ENCODE data around the gene RTN1.

The RTN1 gene

GRCh38 chr14:59751578-59751977 lies 119.0 kb downstream of the RTN1 start:
- Mint-ChIP-seq H3K27me3 (ENCODE audit: low read depth) (no peaks in the 10 kb centered on the region), H3K9me3 (no peaks in the 10 kb centered on the region), H3K4me3 (no peak overlapping the region), H3K4me1 (ENCODE audit: low read depth) (no peaks in the 10 kb centered on the region), H3K36me3 (ENCODE audit: low read depth) (no peaks in the 10 kb centered on the region), H3K27ac (no peak overlapping the region)
- DNase-seq (ENCODE audit: low spot score): no peak

GRCh38 chr14:59739794-59740193 lies 130.8 kb downstream of the RTN1 start:
- Mint-ChIP-seq H3K27ac (no peak overlapping the region), H3K4me1 (ENCODE audit: low read depth) (no peaks in the 10 kb centered on the region), H3K4me3 (no peak overlapping the region), H3K36me3 (ENCODE audit: low read depth) (no peaks in the 10 kb centered on the region), H3K27me3 (ENCODE audit: low read depth) (no peaks in the 10 kb centered on the region), H3K9me3 (no peaks in the 10 kb centered on the region)
- DNase-seq (ENCODE audit: low spot score): no peak

GRCh38 chr14:59728304-59728703 lies 142.3 kb downstream of the RTN1 start:
- H3K9me3 Mint-ChIP-seq: no peaks in the 10 kb centered on the region
- H3K4me3 Mint-ChIP-seq: no peak overlapping the region
- no peak overlapping the region for H3K27ac Mint-ChIP-seq
- no peaks in the 10 kb centered on the region for H3K4me1 Mint-ChIP-seq (ENCODE audit: low read depth)
- H3K36me3 Mint-ChIP-seq (ENCODE audit: low read depth): no peaks in the 10 kb centered on the region
- DNase-seq (ENCODE audit: low spot score): no peak
- H3K27me3 Mint-ChIP-seq (ENCODE audit: low read depth): no peaks in the 10 kb centered on the region

- no peaks in the 10 kb centered on the region for H3K9me3 Mint-ChIP-seq
- DNase-seq (ENCODE audit: low spot score): no peak
- no peaks in the 10 kb centered on the region for H3K36me3 Mint-ChIP-seq (ENCODE audit: low read depth)
- no peak overlapping the region for H3K27ac Mint-ChIP-seq
- no peak overlapping the region for H3K4me3 Mint-ChIP-seq
- no peaks in the 10 kb centered on the region for H3K27me3 Mint-ChIP-seq (ENCODE audit: low read depth)
- H3K4me1 Mint-ChIP-seq (ENCODE audit: low read depth): no peaks in the 10 kb centered on the region
Observed at GRCh38 chr14:59727073-59727661, 143.4 kb downstream of the RTN1 start.

- Mint-ChIP-seq H3K4me1 (ENCODE audit: low read depth) (no peaks in the 10 kb centered on the region), H3K27me3 (ENCODE audit: low read depth) (no peaks in the 10 kb centered on the region)
- no peak for DNase-seq (ENCODE audit: low spot score)
Observed at GRCh38 chr14:59711080-59711479, 159.5 kb downstream of the RTN1 start.

GRCh38 chr14:59707778-59708561 lies 162.6 kb downstream of the RTN1 start:
- Mint-ChIP-seq H3K4me3 (no peak overlapping the region), H3K4me1 (ENCODE audit: low read depth) (no peaks in the 10 kb centered on the region), H3K9me3 (no peaks in the 10 kb centered on the region), H3K27me3 (ENCODE audit: low read depth) (no peaks in the 10 kb centered on the region), H3K27ac (no peak overlapping the region), H3K36me3 (ENCODE audit: low read depth) (no peaks in the 10 kb centered on the region)
- DNase-seq (ENCODE audit: low spot score): no peak

More at GRCh38 chr14:59711080-59711479, 159.5 kb downstream of the RTN1 start:
- H3K27ac Mint-ChIP-seq: no peak overlapping the region
- no peaks in the 10 kb centered on the region for H3K36me3 Mint-ChIP-seq (ENCODE audit: low read depth)
- H3K9me3 Mint-ChIP-seq: no peaks in the 10 kb centered on the region
- H3K4me3 Mint-ChIP-seq: no peak overlapping the region

- Mint-ChIP-seq H3K4me1 (ENCODE audit: low read depth) (no peaks in the 10 kb centered on the region), H3K36me3 (ENCODE audit: low read depth) (no peaks in the 10 kb centered on the region), H3K27me3 (ENCODE audit: low read depth) (no peaks in the 10 kb centered on the region), H3K4me3 (no peak overlapping the region), H3K9me3 (peaks cover 4% of the 10 kb centered on the region), H3K27ac (no peak overlapping the region)
- DNase-seq (ENCODE audit: low spot score): no peak
Observed at GRCh38 chr14:59705866-59706265, 164.7 kb downstream of the RTN1 start.

- no peak overlapping the region for H3K4me3 Mint-ChIP-seq
- no peak for DNase-seq (ENCODE audit: low spot score)
- no peaks in the 10 kb centered on the region for H3K4me1 Mint-ChIP-seq (ENCODE audit: low read depth)
- no peak overlapping the region for H3K27ac Mint-ChIP-seq
- H3K27me3 Mint-ChIP-seq (ENCODE audit: low read depth): no peaks in the 10 kb centered on the region
- H3K36me3 Mint-ChIP-seq (ENCODE audit: low read depth): no peaks in the 10 kb centered on the region
- peaks cover 4% of the 10 kb centered on the region for H3K9me3 Mint-ChIP-seq
Observed at GRCh38 chr14:59705245-59705644, 165.3 kb downstream of the RTN1 start.

GRCh38 chr14:59704054-59704645 lies 166.4 kb downstream of the RTN1 start:
- Mint-ChIP-seq H3K27ac (no peak overlapping the region), H3K27me3 (ENCODE audit: low read depth) (no peaks in the 10 kb centered on the region), H3K9me3 (peaks cover 4% of the 10 kb centered on the region), H3K4me1 (ENCODE audit: low read depth) (no peaks in the 10 kb centered on the region), H3K36me3 (ENCODE audit: low read depth) (no peaks in the 10 kb centered on the region), H3K4me3 (no peak overlapping the region)
- DNase-seq (ENCODE audit: low spot score): no peak

- Mint-ChIP-seq H3K36me3 (ENCODE audit: low read depth) (no peaks in the 10 kb centered on the region), H3K4me1 (ENCODE audit: low read depth) (no peaks in the 10 kb centered on the region), H3K27me3 (ENCODE audit: low read depth) (no peaks in the 10 kb centered on the region), H3K4me3 (no peak overlapping the region), H3K27ac (no peak overlapping the region), H3K9me3 (peaks cover 4% of the 10 kb centered on the region)
- no peak for DNase-seq (ENCODE audit: low spot score)
Observed at GRCh38 chr14:59699442-59699841, 171.1 kb downstream of the RTN1 start.

- H3K27me3 Mint-ChIP-seq (ENCODE audit: low read depth): no peaks in the 10 kb centered on the region
- H3K4me1 Mint-ChIP-seq (ENCODE audit: low read depth): no peaks in the 10 kb centered on the region
- no peak overlapping the region for H3K27ac Mint-ChIP-seq
- no peak overlapping the region for H3K4me3 Mint-ChIP-seq
- peaks cover 4% of the 10 kb centered on the region for H3K9me3 Mint-ChIP-seq
- no peak for DNase-seq (ENCODE audit: low spot score)
- H3K36me3 Mint-ChIP-seq (ENCODE audit: low read depth): no peaks in the 10 kb centered on the region
Observed at GRCh38 chr14:59698793-59699192, 171.8 kb downstream of the RTN1 start.

GRCh38 chr14:59695198-59695597 lies 175.4 kb downstream of the RTN1 start:
- no peak for DNase-seq (ENCODE audit: low spot score)
- H3K27ac Mint-ChIP-seq: no peak overlapping the region
- H3K27me3 Mint-ChIP-seq (ENCODE audit: low read depth): no peaks in the 10 kb centered on the region
- H3K4me3 Mint-ChIP-seq: no peak overlapping the region
- H3K36me3 Mint-ChIP-seq (ENCODE audit: low read depth): no peaks in the 10 kb centered on the region
- no peaks in the 10 kb centered on the region for H3K9me3 Mint-ChIP-seq
- no peaks in the 10 kb centered on the region for H3K4me1 Mint-ChIP-seq (ENCODE audit: low read depth)

GRCh38 chr14:59691266-59691665 lies 179.3 kb downstream of the RTN1 start:
- Mint-ChIP-seq H3K36me3 (ENCODE audit: low read depth) (no peaks in the 10 kb centered on the region), H3K4me3 (no peak overlapping the region), H3K9me3 (no peaks in the 10 kb centered on the region), H3K27ac (no peak overlapping the region), H3K27me3 (ENCODE audit: low read depth) (no peaks in the 10 kb centered on the region), H3K4me1 (ENCODE audit: low read depth) (no peaks in the 10 kb centered on the region)
- no peak for DNase-seq (ENCODE audit: low spot score)

GRCh38 chr14:59690426-59690825 lies 180.2 kb downstream of the RTN1 start:
- Mint-ChIP-seq H3K27me3 (ENCODE audit: low read depth) (no peaks in the 10 kb centered on the region), H3K36me3 (ENCODE audit: low read depth) (no peaks in the 10 kb centered on the region), H3K4me3 (no peak overlapping the region)

More at GRCh38 chr14:59690426-59690825, 180.2 kb downstream of the RTN1 start:
- Mint-ChIP-seq H3K27ac (no peak overlapping the region), H3K9me3 (no peaks in the 10 kb centered on the region), H3K4me1 (ENCODE audit: low read depth) (no peaks in the 10 kb centered on the region)
- no peak for DNase-seq (ENCODE audit: low spot score)

All from T-helper 2 cell treated with Interferon-gamma antibody and Interleukin-4, amounts not matched to agents 5 μg/mL and 100 μg/mL, for 36 hours (primary cell).